Loucy (cell line): ENCODE results near the gene SCFD2.

Source experiments
- H2AFZ ChIP-seq: fragments of 200-600 bp; sonication (generic); 2 replicates; pipeline ENCODE4 v1.6.0; 2016; ENCODE audit warnings: antibody characterized with exemption, mild to moderate bottlenecking, low read length, moderate library complexity
- H3F3A ChIP-seq: fragments of 200-600 bp; 2 replicates; pipeline ENCODE4 v1.6.0; 2016; ENCODE audit warnings: antibody characterized with exemption, low read depth, mild to moderate bottlenecking
- H3K27me3 ChIP-seq: fragments of 200-600 bp; sonication (generic); 2 replicates; pipeline ENCODE4 v1.6.1; 2014; ENCODE audit warnings: low read length, mild to moderate bottlenecking; ENCODE audit not compliant: insufficient read depth, poor library complexity, severe bottlenecking
- H3K36me3 ChIP-seq: fragments of 200-600 bp; sonication (generic); 2 replicates; pipeline ENCODE4 v1.6.1; 2016; ENCODE audit warnings: low read length; ENCODE audit not compliant: insufficient read depth
- H3K4me1 ChIP-seq: fragments of 200-600 bp; sonication (generic); 2 replicates; pipeline ENCODE4 v1.5.1; 2014; ENCODE audit warnings: low read length, mild to moderate bottlenecking; ENCODE audit not compliant: insufficient read depth, poor library complexity, severe bottlenecking
- H3K4me2 ChIP-seq: fragments of 200-600 bp; sonication (generic); 2 replicates; pipeline ENCODE4 v1.6.0; 2014; ENCODE audit warnings: antibody characterized with exemption, low read length, low read depth, mild to moderate bottlenecking; ENCODE audit not compliant: poor library complexity, severe bottlenecking
- H3K4me3 ChIP-seq: fragments of 200-600 bp; sonication (generic); 2 replicates; pipeline ENCODE4 v1.5.1; 2014; ENCODE audit warnings: low read length, mild to moderate bottlenecking, mixed read lengths; ENCODE audit not compliant: poor library complexity, severe bottlenecking
- H3K79me2 ChIP-seq: fragments of 200-600 bp; sonication (generic); 2 replicates; pipeline ENCODE4 v1.6.1; 2014; ENCODE audit warnings: low read length; ENCODE audit not compliant: insufficient read depth
- H3K9ac ChIP-seq: fragments of 200-600 bp; sonication (generic); 2 replicates; pipeline ENCODE4 v1.6.0; 2014; ENCODE audit warnings: mild to moderate bottlenecking, low read depth, low read length, moderate library complexity; ENCODE audit not compliant: poor library complexity, severe bottlenecking
- H3K9me2 ChIP-seq: fragments of 200-600 bp; sonication (generic); replicated peaks from 2 replicates; pipeline ENCODE4 v1.6.1; 2016; ENCODE audit warnings: low read depth, low read length, mixed read lengths
- H3K9me3 ChIP-seq: fragments of 200-600 bp; sonication (generic); 2 replicates; pipeline ENCODE4 v1.6.1; 2014; ENCODE audit warnings: mild to moderate bottlenecking, antibody characterized with exemption, low read length, low read depth; ENCODE audit not compliant: insufficient read depth
- H4K20me1 ChIP-seq: fragments of 200-600 bp; sonication (generic); 2 replicates; pipeline ENCODE4 v1.6.0; 2014; ENCODE audit warnings: antibody characterized with exemption, low read length, mild to moderate bottlenecking; ENCODE audit not compliant: insufficient read depth, poor library complexity, severe bottlenecking
- EZH2phosphoT487 ChIP-seq: fragments of 200-600 bp; IDR thresholded peaks from 2 replicates; pipeline ENCODE4 v1.6.1; 2018; ENCODE audit warnings: antibody characterized with exemption, mild to moderate bottlenecking, moderate library complexity, borderline replicate concordance
- TF ChIP-seq, protein P1 (sequence below): fragments of 200-600 bp; sonication (generic); conservative IDR thresholded peaks from 2 replicates; pipeline ENCODE4 v1.5.1; 2014; ENCODE audit warnings: mild to moderate bottlenecking, antibody characterized with exemption, low read length

Gene SCFD2

DNA sequence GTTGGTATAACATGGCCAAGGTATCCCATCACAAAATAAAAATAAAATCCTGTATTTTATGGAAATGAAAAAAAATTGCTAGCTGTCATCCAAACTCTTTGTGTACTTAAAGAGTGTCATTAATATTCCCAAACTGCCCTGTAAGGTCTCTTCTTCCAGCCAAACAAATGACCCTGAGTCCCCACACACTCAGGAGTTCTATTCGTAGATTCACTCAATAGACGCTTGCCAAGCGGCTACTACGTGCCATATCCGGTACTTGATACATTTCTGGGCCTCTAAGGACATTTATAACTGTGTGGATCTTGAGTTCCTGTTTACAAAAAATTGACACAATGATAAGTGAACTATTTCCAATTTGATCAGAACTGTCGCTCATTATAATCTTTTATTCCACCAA is 245.1 kb downstream of the SCFD2 start:
- TF ChIP-seq, protein P1, sequence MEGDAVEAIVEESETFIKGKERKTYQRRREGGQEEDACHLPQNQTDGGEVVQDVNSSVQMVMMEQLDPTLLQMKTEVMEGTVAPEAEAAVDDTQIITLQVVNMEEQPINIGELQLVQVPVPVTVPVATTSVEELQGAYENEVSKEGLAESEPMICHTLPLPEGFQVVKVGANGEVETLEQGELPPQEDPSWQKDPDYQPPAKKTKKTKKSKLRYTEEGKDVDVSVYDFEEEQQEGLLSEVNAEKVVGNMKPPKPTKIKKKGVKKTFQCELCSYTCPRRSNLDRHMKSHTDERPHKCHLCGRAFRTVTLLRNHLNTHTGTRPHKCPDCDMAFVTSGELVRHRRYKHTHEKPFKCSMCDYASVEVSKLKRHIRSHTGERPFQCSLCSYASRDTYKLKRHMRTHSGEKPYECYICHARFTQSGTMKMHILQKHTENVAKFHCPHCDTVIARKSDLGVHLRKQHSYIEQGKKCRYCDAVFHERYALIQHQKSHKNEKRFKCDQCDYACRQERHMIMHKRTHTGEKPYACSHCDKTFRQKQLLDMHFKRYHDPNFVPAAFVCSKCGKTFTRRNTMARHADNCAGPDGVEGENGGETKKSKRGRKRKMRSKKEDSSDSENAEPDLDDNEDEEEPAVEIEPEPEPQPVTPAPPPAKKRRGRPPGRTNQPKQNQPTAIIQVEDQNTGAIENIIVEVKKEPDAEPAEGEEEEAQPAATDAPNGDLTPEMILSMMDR: no peak
- TF ChIP-seq EZH2phosphoT487: no peak
- Histone ChIP-seq H3K4me2 (no peak overlapping the region), H3K79me2 (no peaks in the 10 kb centered on the region), H3K4me3 (no peak overlapping the region), H3F3A (no peaks in the 10 kb centered on the region), H2AFZ (no peak overlapping the region), H3K27me3 (no peaks in the 10 kb centered on the region), H3K9ac (no peak overlapping the region), H3K4me1 (peaks cover 11% of the 10 kb centered on the region), H3K36me3 (no peaks in the 10 kb centered on the region), H4K20me1 (no peaks in the 10 kb centered on the region), H3K9me2 (no peaks in the 10 kb centered on the region), H3K9me3 (no peaks in the 10 kb centered on the region)

DNA sequence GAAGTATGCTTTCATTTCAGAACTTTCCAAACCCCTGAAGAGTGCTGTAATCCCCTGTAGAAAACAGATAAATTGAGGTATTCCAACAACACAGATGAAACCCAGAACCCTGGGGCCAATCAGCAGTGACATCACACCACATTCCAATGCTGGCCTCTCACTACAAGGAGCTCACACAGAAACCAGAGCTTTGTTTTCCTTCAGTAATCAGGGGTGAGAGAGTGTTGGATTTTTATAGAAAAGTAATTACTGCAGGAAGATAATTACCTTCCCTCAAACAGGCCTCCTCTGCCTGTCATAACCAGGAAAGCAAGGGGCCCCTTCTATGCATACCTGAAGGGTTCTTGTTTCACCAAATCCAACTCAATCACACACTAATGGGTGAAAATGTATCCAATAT is 246.2 kb downstream of the SCFD2 start:
- TF ChIP-seq, protein P1: no peak
- TF ChIP-seq EZH2phosphoT487: no peak
- H3K4me2 ChIP-seq: no peak overlapping the region
- H3K79me2 ChIP-seq: no peaks in the 10 kb centered on the region
- no peaks in the 10 kb centered on the region for H3K27me3 ChIP-seq
- H3K36me3 ChIP-seq: no peaks in the 10 kb centered on the region
- no peaks in the 10 kb centered on the region for H4K20me1 ChIP-seq
- no peaks in the 10 kb centered on the region for H3K9me2 ChIP-seq
- H3K9ac ChIP-seq: no peak overlapping the region
- H3K9me3 ChIP-seq: no peaks in the 10 kb centered on the region; the same call in 1 of the 2 replicates
- H3K4me1 ChIP-seq: peaks cover 11% of the 10 kb centered on the region
- H3K4me3 ChIP-seq: no peak overlapping the region
- H3F3A ChIP-seq: no peaks in the 10 kb centered on the region
- no peak overlapping the region for H2AFZ ChIP-seq

DNA sequence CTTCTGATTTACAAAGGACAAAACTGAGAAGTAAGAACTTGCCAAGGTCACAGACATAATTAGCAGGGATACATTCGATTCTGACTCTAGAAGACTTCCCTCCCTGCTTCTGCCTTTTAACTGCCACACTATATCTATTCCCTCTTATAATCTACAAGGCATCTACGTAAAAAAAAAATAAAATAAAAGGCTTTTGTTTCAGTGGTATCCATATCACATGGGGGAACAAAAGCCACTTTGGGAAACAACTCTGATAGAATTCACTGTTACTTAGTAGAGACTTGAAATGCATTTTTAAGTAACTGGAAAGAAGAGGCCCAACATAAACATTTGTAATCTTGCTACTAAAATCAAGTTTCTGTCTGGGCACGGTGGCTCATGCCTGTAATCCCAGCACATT is 247.2 kb downstream of the SCFD2 start:
- no peak overlapping the region for H3K4me2 ChIP-seq
- H2AFZ ChIP-seq: no peak overlapping the region
- H3K4me3 ChIP-seq: no peak overlapping the region
- H3K4me1 ChIP-seq: peaks cover 11% of the 10 kb centered on the region
- no peaks in the 10 kb centered on the region for H3K9me2 ChIP-seq
- H3K9me3 ChIP-seq: no peaks in the 10 kb centered on the region; the same call in 1 of the 2 replicates
- no peaks in the 10 kb centered on the region for H4K20me1 ChIP-seq
- no peak overlapping the region for H3K9ac ChIP-seq
- no peaks in the 10 kb centered on the region for H3K36me3 ChIP-seq
- no peaks in the 10 kb centered on the region for H3F3A ChIP-seq
- no peaks in the 10 kb centered on the region for H3K79me2 ChIP-seq
- TF ChIP-seq, protein P1: no peak
- TF ChIP-seq EZH2phosphoT487: no peak
- H3K27me3 ChIP-seq: no peaks in the 10 kb centered on the region
